ENCODE measurements around the gene OXGR1.

DNA sequence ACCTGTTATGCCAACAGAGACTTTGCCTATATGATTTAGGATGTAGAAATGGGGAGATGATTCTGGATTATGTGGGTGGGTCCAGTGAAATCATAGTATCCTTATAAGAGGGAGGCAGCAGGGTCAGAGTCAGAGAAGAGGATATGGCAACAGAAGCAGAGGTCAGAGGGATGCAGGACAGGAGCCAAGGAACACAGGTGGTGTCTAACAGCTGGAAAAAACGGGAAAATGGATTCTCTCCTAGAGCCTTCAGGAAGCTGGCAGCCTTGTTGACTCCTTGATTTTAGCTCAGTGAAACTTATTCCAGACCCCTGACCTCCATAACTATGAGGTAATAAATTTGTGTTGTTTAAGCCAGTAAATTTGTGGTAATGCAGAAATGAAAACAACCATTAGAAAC lies 28.8 kb upstream of the OXGR1 start:
- TF ChIP-seq, protein P1, sequence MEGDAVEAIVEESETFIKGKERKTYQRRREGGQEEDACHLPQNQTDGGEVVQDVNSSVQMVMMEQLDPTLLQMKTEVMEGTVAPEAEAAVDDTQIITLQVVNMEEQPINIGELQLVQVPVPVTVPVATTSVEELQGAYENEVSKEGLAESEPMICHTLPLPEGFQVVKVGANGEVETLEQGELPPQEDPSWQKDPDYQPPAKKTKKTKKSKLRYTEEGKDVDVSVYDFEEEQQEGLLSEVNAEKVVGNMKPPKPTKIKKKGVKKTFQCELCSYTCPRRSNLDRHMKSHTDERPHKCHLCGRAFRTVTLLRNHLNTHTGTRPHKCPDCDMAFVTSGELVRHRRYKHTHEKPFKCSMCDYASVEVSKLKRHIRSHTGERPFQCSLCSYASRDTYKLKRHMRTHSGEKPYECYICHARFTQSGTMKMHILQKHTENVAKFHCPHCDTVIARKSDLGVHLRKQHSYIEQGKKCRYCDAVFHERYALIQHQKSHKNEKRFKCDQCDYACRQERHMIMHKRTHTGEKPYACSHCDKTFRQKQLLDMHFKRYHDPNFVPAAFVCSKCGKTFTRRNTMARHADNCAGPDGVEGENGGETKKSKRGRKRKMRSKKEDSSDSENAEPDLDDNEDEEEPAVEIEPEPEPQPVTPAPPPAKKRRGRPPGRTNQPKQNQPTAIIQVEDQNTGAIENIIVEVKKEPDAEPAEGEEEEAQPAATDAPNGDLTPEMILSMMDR (IDR thresholded peaks at IDR 0.05) = no peak
- no peak for TF ChIP-seq POLR2AphosphoS5 (IDR thresholded peaks at IDR 0.05)
- TF ChIP-seq POLR2A (IDR thresholded peaks at IDR 0.05) = no peak

Data from stomach (tissue), 4 donors.